GM20000 (cell line): Measurements from ENCODE around the gene NUMBL.

ENCODE experiments used
- DNase-seq: peaks from one replicate; pipeline ENCODE4 v3.0.0; 2012; ENCODE audit warnings: low spot score
- CTCF ChIP-seq: IDR thresholded peaks from 2 replicates; pipeline ENCODE4 v1.5.1; 2012; ENCODE audit warnings: mild to moderate bottlenecking, control low read depth; ENCODE audit errors: extremely low read depth, missing control alignments

The NUMBL gene

GRCh38 chr19:40713939-40714338 lies 23.5 kb upstream of the NUMBL start:
- DNase-seq: no peak
- TF ChIP-seq CTCF: no peak

GRCh38 chr19:40709817-40710216 lies 19.4 kb upstream of the NUMBL start:
- DNase-seq: no peak
- no peak for TF ChIP-seq CTCF

- TF ChIP-seq CTCF: no peak
Measured at GRCh38 chr19:40707615-40708014, 17.2 kb upstream of the NUMBL start.

GRCh38 chr19:40705950-40706619 lies 15.6 kb upstream of the NUMBL start:
- no peak for DNase-seq
- TF ChIP-seq CTCF: no peak

More at GRCh38 chr19:40707615-40708014, 17.2 kb upstream of the NUMBL start:
- no peak for DNase-seq

- no peak for TF ChIP-seq CTCF
- DNase-seq: no peak
Measured at GRCh38 chr19:40705362-40705651, 14.9 kb upstream of the NUMBL start.

GRCh38 chr19:40704491-40705361 lies 14.3 kb upstream of the NUMBL start:
- TF ChIP-seq CTCF: no peak
- DNase-seq: no peak

- no peak for DNase-seq
- no peak for TF ChIP-seq CTCF
Measured at GRCh38 chr19:40703029-40703755, 12.7 kb upstream of the NUMBL start.
